ENCODE results near the gene DXO.
"Not testable (repeated sequence)": the region's sequence is repeated elsewhere in the genome, so short reads cannot be mapped to it uniquely, and the experiment has no call there.

Gene DXO

GRCh38 chr6:31979238-31979898, 7.4 kb upstream of the DXO start:
- no peak for DNase-seq

- DNase-seq, result no peak
These were observed 6.9 kb upstream of the DXO start for GRCh38 chr6:31978831-31979230.

GRCh38 chr6:31977816-31978431, 6.0 kb upstream of the DXO start:
- DNase-seq, result no peak

DNA sequence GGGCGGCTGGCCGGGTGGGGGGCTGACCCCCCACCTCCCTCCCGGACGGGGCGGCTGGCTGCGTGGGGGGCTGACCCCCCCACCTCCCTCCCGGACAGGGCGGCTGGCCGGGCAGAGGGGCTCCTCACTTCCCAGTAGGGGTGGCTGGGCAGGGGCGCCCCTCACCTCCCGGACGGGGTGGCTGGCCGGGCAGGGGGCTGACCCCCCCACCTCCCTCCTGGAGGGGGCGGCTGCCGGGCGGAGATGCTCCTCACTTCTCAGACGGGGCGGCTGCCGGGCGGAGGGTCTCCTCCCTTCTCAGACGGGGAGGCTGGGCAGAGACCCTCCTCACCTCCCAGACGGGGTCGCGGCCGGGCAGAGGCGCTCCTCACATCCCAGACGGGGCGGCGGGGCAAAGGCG, 4.1 kb upstream of the DXO start:
- DNase-seq, result not testable (repeated sequence)

GRCh38 chr6:31972709-31973350, 892 bp upstream of the DXO start:
- peak; percentile 26 for DNase-seq

DNA sequence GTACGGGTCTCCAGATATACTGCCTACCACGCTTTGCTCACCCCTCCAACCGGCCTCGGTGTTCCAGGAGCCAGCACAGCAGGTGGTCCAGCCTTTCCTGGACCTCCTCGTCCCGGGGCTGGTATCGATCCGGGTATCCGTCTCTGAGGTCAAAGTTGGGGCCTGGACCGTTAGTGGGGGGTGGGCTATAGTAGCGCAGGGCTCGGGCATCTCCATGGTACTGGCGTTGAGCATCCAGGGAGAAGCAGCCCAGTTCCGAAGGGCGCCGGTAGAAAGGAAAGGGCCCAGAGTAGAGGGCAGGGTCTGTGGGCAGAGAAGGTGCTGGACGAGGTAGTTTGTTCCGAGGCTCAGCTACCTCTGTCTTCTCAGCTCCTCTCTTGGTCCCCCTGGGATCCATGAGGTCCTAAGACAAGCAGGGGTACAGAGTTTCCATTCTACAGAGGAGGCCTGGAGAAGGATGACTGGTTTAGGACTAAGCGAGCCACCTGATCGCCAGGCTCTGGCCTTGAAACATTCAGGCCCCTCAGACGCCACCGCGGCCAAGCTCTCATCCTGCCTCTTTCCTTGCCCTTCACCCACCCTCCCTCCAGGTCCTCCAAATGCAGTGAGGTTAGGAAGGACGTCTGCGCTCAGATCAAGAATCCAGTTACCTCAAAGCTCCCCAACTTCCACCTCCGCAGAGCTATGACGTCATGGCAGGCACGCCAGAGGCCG, 502 bp downstream of the DXO start:
- DNase-seq, result no peak

GRCh38 chr6:31970604-31971271, 1.2 kb downstream of the DXO start:
- DNase-seq, result no peak

GRCh38 chr6:31969712-31970603, 2.0 kb downstream of the DXO start:
- no peak for DNase-seq

- no peak for DNase-seq
These were observed 2.9 kb downstream of the DXO start for GRCh38 chr6:31968791-31969711.

DNA sequence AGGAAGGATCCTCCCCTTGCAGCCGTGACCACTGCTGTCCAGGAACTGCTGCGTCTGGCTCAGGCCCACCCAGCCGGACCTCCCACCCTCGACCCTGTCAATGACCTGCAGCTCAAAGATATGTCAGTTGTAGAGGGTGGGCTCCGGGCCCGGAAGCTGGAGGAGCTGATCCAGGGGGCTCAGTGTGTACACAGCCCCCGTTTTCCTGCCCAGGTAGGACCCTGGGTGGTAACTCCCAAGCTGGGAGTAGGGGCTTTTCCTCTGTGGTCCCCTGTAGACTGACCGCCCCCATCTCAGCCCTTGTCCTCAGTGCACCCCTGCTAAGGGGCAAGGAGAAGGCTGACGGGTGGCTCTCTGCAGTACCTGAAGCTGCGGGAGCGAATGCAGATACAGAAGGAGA, 3.6 kb downstream of the DXO start:
- DNase-seq, result no peak

DNA sequence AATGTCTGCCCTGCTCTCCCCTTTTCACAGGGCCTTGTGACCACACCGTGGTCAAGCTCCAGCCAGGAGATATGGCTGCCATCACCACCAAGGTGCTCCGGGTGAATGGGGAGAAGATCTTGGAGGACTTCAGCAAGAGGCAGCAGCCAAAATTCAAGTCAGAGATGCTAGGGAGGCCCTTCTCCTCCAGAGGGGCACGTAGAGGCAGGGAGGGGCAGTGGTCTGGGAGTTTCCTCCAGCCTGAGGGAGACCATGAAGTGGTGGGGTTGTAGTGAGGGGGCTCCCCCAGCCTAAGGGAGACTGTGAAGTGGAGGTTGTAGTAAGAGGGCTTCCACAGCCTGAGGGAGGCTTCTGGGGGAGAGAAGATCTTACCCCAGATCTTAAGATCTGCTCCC, 4.0 kb downstream of the DXO start:
- DNase-seq, result no peak

- DNase-seq, result no peak
These were observed 4.7 kb downstream of the DXO start for GRCh38 chr6:31966997-31967925.

DNA sequence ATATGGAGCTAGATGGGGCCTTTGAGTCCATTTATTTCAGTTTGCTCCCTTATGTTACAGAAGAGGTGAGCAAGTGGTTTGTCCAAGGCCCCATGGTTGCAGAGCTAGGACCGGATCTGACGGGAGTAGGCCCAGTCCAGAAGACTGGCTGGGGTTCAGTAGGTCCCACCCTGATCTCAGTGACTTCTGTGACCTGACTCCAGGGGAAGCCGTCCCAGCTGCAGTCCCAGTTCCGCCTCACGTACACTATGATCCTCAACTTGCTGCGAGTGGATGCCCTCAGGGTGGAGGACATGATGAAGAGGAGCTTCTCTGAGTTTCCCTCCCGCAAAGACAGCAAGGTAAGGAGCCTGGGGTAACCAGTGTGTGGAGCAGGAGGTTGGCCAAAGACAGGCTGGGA, 5.4 kb downstream of the DXO start:
- no peak for DNase-seq

GRCh38 chr6:31965700-31966099, 6.2 kb downstream of the DXO start:
- DNase-seq, result no peak

- DNase-seq, result no peak
These were observed 8.0 kb downstream of the DXO start for GRCh38 chr6:31963921-31964320.

DNA sequence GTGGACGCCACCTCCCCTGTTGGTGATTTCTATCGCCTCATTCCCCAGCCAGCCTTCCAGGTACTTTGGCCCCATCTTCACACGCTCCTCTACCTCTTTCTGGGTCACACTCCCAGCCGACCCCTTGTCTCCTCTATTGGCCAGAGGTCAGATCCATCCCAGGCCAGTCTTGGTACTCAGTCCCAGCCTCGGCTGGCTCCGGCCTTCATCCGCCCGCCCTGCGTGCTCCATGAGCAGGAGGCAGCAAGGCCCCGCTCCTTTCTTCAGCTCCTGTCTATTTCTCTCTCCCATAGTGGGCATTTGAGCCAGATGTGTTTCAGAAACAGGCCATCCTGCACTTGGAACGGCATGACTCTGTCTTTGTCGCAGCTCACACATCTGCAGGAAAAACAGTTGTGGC, 10.3 kb downstream of the DXO start:
- no peak for DNase-seq

GRCh38 chr6:31958741-31959739, 12.9 kb downstream of the DXO start, which contains the start of the genes NELFE and SKIC2:
Gene NELFE, minus strand, starts transcription at chr6:31958971. Its CDS starts 525 bp downstream, at chr6:31958446.
Gene SKIC2, plus strand, starts transcription at chr6:31959175. Its CDS starts 18 bp downstream, at chr6:31959193.
- DNase-seq, result peak; percentile 99

DNA sequence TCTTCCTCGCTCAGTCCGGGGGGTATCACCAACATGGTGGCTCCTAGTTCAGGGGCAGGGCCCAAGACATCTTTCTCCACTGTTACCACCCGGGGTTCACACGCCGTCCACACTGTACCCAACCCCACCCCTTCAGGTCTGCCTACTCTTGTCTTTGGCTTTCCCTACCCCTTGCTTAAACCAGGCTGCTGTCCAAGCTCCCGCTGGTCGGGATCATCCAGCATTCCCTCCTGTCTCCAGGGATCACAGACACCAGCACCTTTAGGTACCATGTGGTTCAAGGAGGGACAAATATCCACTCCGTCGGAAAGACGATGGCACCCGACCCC, 13.6 kb downstream of the DXO start:
- no peak for DNase-seq

DNA sequence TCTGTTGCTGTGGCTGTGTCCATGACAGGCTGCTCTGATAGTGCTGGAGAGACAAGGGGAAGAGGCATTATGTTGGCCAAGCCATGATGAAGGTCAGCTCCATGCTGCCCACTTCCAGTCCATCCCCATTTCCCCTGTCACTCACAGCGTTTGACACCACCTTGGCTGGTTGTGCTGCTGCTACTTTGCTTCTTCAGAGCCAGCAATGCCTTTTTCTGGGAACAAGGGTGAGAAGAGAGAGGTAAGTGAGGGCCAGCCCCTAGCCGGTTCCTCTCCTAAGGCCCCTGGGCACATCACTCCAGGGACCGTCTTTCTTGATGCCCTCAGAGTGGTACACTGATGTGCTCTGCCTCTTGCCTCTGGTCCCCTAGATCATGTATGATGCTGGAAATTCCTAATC, 15.1 kb downstream of the DXO start:
- no peak for DNase-seq

All from activated naive CD4-positive, alpha-beta T cell treated with Interleukin-2 at 50 U/mL for 16 hours (primary cell).